Measurements from ENCODE around the gene MPV17L2.

- no peak for TF ChIP-seq POLR2A (IDR thresholded peaks at IDR 0.05)
- no peak for TF ChIP-seq CTCF (IDR thresholded peaks at IDR 0.05)
Measured at GRCh38 chr19:18156841-18157464, 36.1 kb upstream of the MPV17L2 start.

Data from breast epithelium (tissue), 3 donors.